ENCODE measurements around the gene SNX10. TPM values are rescaled to one million over a fixed set of nuclear protein-coding genes. Genes with fewer than 3 reads are reported as not detected.

SNX10 gene
- total RNA-seq, 4 donors from 2014 or later = 7.7 to 65.6 (median 21.5) TPM

GRCh38 chr7:26356229-26356628 lies 64.6 kb downstream of the SNX10 start:
- no peak for ATAC-seq (ENCODE audit: low FRiP score)
- no peak for DNase-seq (ENCODE audit: low spot score)
- TF ChIP-seq CTCF (IDR thresholded peaks at IDR 0.05) = no peak

DNA sequence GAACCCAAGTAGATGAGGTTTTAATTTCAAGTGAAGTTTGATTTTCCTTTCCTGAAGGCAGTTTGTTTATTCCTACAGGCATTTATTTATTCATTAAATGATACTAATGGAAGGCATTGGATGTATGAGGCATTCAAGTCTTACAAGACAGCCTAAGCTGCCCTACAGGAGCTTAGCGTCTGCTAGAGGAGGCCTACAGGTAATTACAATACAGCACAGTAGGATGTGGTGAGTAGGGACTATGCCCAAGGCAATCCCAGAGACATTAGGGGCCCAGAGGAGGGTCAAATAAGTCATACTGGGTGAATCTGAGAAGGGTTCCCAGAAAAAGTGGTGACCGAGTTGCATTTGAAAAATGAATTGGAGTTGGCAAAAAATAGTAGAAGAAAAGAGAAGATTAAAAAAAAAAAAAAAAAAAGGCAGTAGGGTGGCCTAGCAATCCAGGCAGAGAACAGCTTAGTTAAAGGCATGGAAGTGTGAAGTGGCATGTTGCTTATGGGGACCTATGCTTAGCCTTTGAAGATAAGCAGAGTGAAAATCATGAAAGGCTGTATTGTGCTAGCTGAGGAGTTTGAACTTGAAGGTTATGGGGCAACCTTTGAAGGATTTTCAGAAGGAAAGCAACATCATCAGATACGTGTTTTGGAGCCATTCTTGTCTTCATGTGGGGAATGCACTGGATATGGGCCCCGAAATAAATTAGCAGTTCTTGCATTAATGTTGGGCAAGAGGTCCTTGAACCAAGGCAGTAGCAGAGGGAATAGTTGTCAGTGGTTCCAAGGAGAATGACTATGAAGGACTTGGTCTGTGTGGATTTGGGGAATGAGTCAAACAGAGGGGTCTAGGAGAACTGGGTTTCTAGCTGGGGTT lies 65.5 kb downstream of the SNX10 start:
- DNase-seq (ENCODE audit: low spot score) (no peak), ATAC-seq (ENCODE audit: low FRiP score) (no peak)
- no peak for TF ChIP-seq CTCF (IDR thresholded peaks at IDR 0.05)

DNA sequence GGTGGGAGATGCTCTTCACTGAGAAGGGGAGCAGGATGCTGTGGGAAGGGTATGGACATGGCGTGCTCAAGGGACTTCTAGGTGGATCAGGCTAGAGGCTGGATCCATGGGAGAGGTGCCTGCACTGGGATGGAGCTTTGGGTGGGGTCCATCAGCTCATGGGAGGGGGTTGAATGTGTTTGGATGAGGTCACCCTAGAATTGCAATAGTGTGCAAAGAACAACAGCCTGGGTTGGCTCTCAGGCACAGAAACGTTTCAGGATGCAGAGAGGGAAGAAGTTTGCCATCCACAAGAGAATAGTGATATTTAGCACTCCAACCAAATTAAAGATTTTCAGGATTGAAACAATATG lies 66.1 kb downstream of the SNX10 start:
- ATAC-seq (ENCODE audit: low FRiP score) = no peak
- no peak for DNase-seq (ENCODE audit: low spot score)
- TF ChIP-seq CTCF (IDR thresholded peaks at IDR 0.05) = no peak

DNA sequence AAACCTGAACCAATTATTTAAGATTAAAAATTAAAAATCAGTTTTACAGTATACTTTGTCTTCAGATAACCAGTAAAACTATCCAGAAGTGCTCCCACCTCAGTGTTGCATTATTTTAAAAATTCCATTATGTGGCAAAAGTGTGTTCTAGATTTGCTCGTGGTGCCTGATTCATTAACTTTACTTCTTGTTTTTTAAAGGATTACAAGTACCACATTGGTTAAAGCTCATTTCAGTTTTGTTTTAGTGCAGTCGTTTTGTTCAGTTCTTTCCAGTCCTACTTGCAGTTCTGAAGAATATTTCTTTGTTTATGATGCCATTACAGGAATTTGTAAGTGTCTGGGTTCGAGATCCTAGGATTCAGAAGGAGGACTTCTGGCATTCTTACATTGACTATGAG lies 69.0 kb downstream of the SNX10 start:
- ATAC-seq (ENCODE audit: low FRiP score) (no peak), DNase-seq (ENCODE audit: low spot score) (no peak)
- no peak for TF ChIP-seq CTCF (IDR thresholded peaks at IDR 0.05)

- ATAC-seq (ENCODE audit: low FRiP score) (no peak), DNase-seq (ENCODE audit: low spot score) (no peak)
- no peak for TF ChIP-seq CTCF (IDR thresholded peaks at IDR 0.05)
These were observed 70.0 kb downstream of the SNX10 start for GRCh38 chr7:26361637-26362036.

DNA sequence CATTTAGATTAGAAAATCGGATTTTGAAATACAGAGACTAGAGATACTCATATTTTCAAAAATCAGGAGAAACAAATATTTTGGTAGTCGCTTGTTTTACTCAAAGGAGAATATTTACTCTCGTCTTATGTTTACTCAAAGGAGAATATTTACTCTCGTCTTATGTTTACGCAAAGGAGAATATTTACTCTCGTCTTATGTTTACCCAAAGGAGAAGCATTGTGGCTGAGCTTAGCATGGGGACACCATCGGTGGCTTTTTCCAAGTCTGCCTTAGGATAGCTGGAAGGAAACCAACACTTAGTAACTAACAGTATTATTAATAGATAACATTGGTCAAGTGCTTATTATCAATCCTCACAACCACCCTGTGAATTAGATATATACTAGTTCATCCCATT lies 71.8 kb downstream of the SNX10 start:
- TF ChIP-seq CTCF (IDR thresholded peaks at IDR 0.05) = no peak
- ATAC-seq (ENCODE audit: low FRiP score) (no peak), DNase-seq (ENCODE audit: low spot score) (no peak)
